Mesenchymal stem cell (in vitro differentiated cells and primary cell): ENCODE data around the gene TMEM236.
A peak's percentile ranks its signal among the peaks of the same experiment; 100 is the strongest.

Source experiments
- DNase-seq: peaks from one replicate; pipeline ENCODE4 v3.0.0-alpha.2; 2013
- H2AFZ ChIP-seq: one replicate; pipeline ENCODE4 v1.6.1; 2013; ENCODE audit warnings: low read depth, mild to moderate bottlenecking, control low read depth, inconsistent platforms, low read length, moderate library complexity
- H2AK5ac ChIP-seq: 2 replicates; pipeline ENCODE4 v1.6.1; 2013; ENCODE audit warnings: low read length, moderate library complexity, mild to moderate bottlenecking, inconsistent platforms; ENCODE audit not compliant: severe bottlenecking
- H2BK120ac ChIP-seq: one replicate; pipeline ENCODE4 v1.6.1; 2013; ENCODE audit warnings: low read depth, mild to moderate bottlenecking, inconsistent platforms, low read length, moderate library complexity
- H2BK12ac ChIP-seq, 2 experiments: one replicate each; pipeline ENCODE4 v1.6.1; 2013; ENCODE audit warnings: inconsistent platforms in 2 of 2, low read length in 2 of 2, mild to moderate bottlenecking in 2 of 2, moderate library complexity in 2 of 2, control low read depth in 1 of 2
- H2BK15ac ChIP-seq: one replicate; pipeline ENCODE4 v1.6.1; 2013; ENCODE audit warnings: mild to moderate bottlenecking, low read depth, inconsistent platforms; ENCODE audit not compliant: poor library complexity, severe bottlenecking
- H2BK5ac ChIP-seq: 2 replicates; pipeline ENCODE4 v1.6.1; 2013; ENCODE audit warnings: low read depth, mild to moderate bottlenecking, low read length, control low read depth, inconsistent platforms; ENCODE audit not compliant: poor library complexity, severe bottlenecking
- H3K14ac ChIP-seq, 2 experiments: one replicate each; pipeline ENCODE4 v1.6.1; 2013; ENCODE audit warnings: inconsistent platforms in 2 of 2, low read length in 2 of 2, control low read depth in 1 of 2, mild to moderate bottlenecking in 1 of 2, moderate library complexity in 1 of 2
- H3K18ac ChIP-seq, 2 experiments: one replicate each; pipeline ENCODE4 v1.6.1; 2013; ENCODE audit warnings: inconsistent platforms in 2 of 2, low read length in 2 of 2, control low read depth in 1 of 2, low read depth in 1 of 2, mild to moderate bottlenecking in 1 of 2
- H3K23ac ChIP-seq, 2 experiments: one replicate each; pipeline ENCODE4 v1.6.1; 2013; ENCODE audit warnings: inconsistent platforms in 2 of 2, low read length in 2 of 2, mild to moderate bottlenecking in 2 of 2, moderate library complexity in 2 of 2, control low read depth in 1 of 2
- H3K27ac ChIP-seq: 2 replicates; pipeline ENCODE4 v1.5.1; 2013; ENCODE audit warnings: mild to moderate bottlenecking, moderate library complexity, low read length, control low read depth, inconsistent platforms; ENCODE audit not compliant: poor library complexity, severe bottlenecking
- H3K27me3 ChIP-seq, 2 experiments: 2 replicates each; pipeline versions ENCODE4 v1.6.1 to v1.7.0; 2013; ENCODE audit warnings: low read length in 2 of 2, mild to moderate bottlenecking in 2 of 2, moderate library complexity in 2 of 2, control low read depth in 1 of 2, inconsistent platforms in 1 of 2; ENCODE audit not compliant: control insufficient read depth in 1 of 2, insufficient read depth in 1 of 2
- H3K36me3 ChIP-seq, 2 experiments: 2 replicates each; pipeline versions ENCODE4 v1.6.1 to v1.7.0; 2013; ENCODE audit warnings: low read length in 2 of 2, control low read depth in 1 of 2, inconsistent platforms in 1 of 2, low read depth in 1 of 2, mild to moderate bottlenecking in 1 of 2; ENCODE audit not compliant: insufficient read depth in 2 of 2, control insufficient read depth in 1 of 2
- H3K4ac ChIP-seq, 2 experiments: one replicate each; pipeline ENCODE4 v1.6.1; 2013; ENCODE audit warnings: inconsistent platforms in 2 of 2, low read length in 2 of 2, mild to moderate bottlenecking in 2 of 2, moderate library complexity in 2 of 2, control low read depth in 1 of 2, low read depth in 1 of 2
- H3K4me1 ChIP-seq: 2 replicates; pipeline ENCODE4 v1.6.1; 2013; ENCODE audit warnings: low read depth, low read length, control low read depth; ENCODE audit not compliant: control insufficient read depth, insufficient read depth
- H3K4me2 ChIP-seq: 2 replicates; pipeline ENCODE4 v1.6.1; 2013; ENCODE audit warnings: low read length, mild to moderate bottlenecking, inconsistent platforms; ENCODE audit not compliant: poor library complexity, severe bottlenecking
- H3K4me3 ChIP-seq, 2 experiments: 2 replicates each; pipeline versions ENCODE4 v1.5.1 to v1.7.0; 2013; ENCODE audit warnings: low read length in 2 of 2, mild to moderate bottlenecking in 2 of 2, control low read depth in 1 of 2, low read depth in 1 of 2; ENCODE audit not compliant: insufficient read depth in 1 of 2
- H3K79me1 ChIP-seq: replicated peaks from 2 replicates; pipeline ENCODE4 v1.6.1; 2013; ENCODE audit warnings: mild to moderate bottlenecking, control low read depth, low read length, inconsistent platforms; ENCODE audit not compliant: poor library complexity, severe bottlenecking
- H3K9ac ChIP-seq: 2 replicates; pipeline ENCODE4 v1.7.0; 2013; ENCODE audit warnings: mild to moderate bottlenecking, low read length, moderate library complexity
- H3K9me3 ChIP-seq: 2 replicates; pipeline ENCODE4 v1.7.0; 2013; ENCODE audit warnings: mild to moderate bottlenecking, low read length; ENCODE audit not compliant: control insufficient read depth
- H4K8ac ChIP-seq: one replicate; pipeline ENCODE4 v1.6.1; 2013; ENCODE audit warnings: inconsistent platforms, mild to moderate bottlenecking, low read length, moderate library complexity
- H4K91ac ChIP-seq: one replicate; pipeline ENCODE4 v1.6.1; 2013; ENCODE audit warnings: mild to moderate bottlenecking, low read length, inconsistent platforms
- WGBS: methylation state at CpG from one replicate; pipeline ENCODE4 v1.1.7; 2013; ENCODE audit warnings: mixed read lengths; 5-methylcytosine and 5-hydroxymethylcytosine counted together

TMEM236 gene

DNA sequence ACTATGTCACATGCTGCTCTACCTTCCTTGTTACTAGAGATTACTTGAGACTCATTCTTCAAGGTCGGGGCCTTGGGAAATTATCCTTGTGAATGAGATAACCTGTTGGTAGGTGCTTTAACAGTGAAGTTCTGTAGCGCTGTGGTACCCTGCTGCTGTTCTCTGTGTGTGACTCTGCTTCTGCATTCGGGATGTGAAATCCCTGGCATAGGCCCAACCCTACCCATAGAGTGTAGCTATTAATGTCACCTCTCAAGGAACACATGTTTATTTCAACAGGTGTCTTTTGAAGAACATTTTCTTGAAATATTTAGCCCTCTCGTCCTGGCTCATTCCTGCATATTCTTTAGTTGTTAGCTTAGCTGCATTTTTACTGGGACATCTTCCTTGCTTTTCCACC, 41.8 kb upstream of the TMEM236 start:
- Histone ChIP-seq H3K9me3 (no peaks in the 10 kb centered on the region), H3K14ac (no peak overlapping the region), H3K4ac (no peak overlapping the region), H2BK12ac (no peak overlapping the region), H2BK120ac (no peak overlapping the region), H3K36me3 (peaks cover 16 to 90% of the 10 kb centered on the region in 2 experiments), H4K8ac (no peak overlapping the region), H3K9ac (no peak overlapping the region), H3K4me1 (peaks cover 5% of the 10 kb centered on the region), H2BK5ac (no peak overlapping the region), H4K91ac (no peak overlapping the region), H3K18ac (no peak overlapping the region), H3K79me1 (peaks cover 21% of the 10 kb centered on the region), H2BK15ac (no peak overlapping the region), H2AK5ac (no peak overlapping the region), H3K23ac (no peak overlapping the region), H3K27me3 (no peaks in the 10 kb centered on the region), H2AFZ (no peak overlapping the region), H3K4me3 (no peak overlapping the region), H3K27ac (no peak overlapping the region), H3K4me2 (no peak overlapping the region)
- 98% methylated on average over 3 of the region's 4 CpGs for WGBS
- no peak for DNase-seq

- H3K4ac ChIP-seq: no peak overlapping the region
- DNase-seq: no peak
- no peak overlapping the region for H4K91ac ChIP-seq
- no peak overlapping the region for H3K27ac ChIP-seq
- peaks cover 21% of the 10 kb centered on the region for H3K79me1 ChIP-seq
- H2BK12ac ChIP-seq: no peak overlapping the region
- H2AK5ac ChIP-seq: no peak overlapping the region
- no peak overlapping the region for H3K18ac ChIP-seq
- no peak overlapping the region for H2BK5ac ChIP-seq
- no peak overlapping the region for H3K14ac ChIP-seq
- H2AFZ ChIP-seq: no peak overlapping the region
- 98% methylated on average over 3 of the region's 5 CpGs for WGBS
- H3K9me3 ChIP-seq: no peaks in the 10 kb centered on the region
- no peak overlapping the region for H2BK120ac ChIP-seq
- H3K36me3 ChIP-seq: peaks cover 16 to 94% of the 10 kb centered on the region in 2 experiments
- H3K4me1 ChIP-seq: peaks cover 5% of the 10 kb centered on the region
- H3K27me3 ChIP-seq: no peaks in the 10 kb centered on the region
- no peak overlapping the region for H3K4me2 ChIP-seq
- no peak overlapping the region for H3K4me3 ChIP-seq
- no peak overlapping the region for H3K23ac ChIP-seq
- H4K8ac ChIP-seq: no peak overlapping the region
- H3K9ac ChIP-seq: no peak overlapping the region
- H2BK15ac ChIP-seq: no peak overlapping the region
These were observed 39.9 kb upstream of the TMEM236 start for GRCh38 chr10:17712053-17712452.

DNA sequence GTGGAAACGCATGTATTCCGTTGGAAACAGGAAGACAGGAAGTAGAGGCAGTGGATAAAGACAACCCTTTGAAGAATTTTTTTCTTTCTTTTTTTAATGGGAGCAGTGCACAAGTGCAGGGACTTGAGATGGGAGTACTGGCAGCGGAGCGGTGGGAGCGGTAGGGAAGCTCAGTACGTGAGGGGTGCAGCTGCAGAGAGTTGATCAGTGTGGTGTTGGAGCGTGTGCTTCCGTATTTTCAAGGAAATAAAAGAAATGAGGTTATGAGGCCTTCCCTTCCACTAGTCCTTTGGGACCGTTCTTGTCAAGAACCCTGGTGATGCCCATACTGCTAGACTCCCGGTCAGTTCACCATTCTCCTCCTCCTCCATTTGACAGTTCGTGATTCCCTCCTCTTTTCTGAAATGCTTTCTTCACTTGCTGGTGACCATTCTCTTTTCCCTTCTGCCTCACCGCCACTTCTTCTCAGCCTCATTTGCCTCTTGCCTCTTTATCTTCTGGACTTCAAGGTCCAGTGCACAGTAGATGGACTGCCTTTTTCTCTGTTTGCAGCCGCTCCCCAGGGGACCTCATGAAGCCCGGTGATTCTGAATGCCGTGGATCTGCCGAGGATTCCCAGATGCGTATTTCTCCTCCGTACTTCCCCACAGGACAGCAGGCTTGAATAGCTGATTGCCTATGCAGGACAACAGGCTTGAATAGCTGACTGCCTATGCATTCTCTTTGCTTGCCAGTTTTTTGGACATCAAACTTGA, 39.1 kb upstream of the TMEM236 start:
- WGBS: 78% methylated on average over 18 of the region's 18 CpGs
- Histone ChIP-seq H2BK12ac (no peak overlapping the region), H3K4ac (no peak overlapping the region), H3K9me3 (peaks cover 4% of the 10 kb centered on the region), H3K27me3 (no peaks in the 10 kb centered on the region), H3K18ac (no peak overlapping the region), H2BK15ac (no peak overlapping the region), H3K4me2 (peak overlapping the region; percentile 59), H3K36me3 (peaks cover 16 to 97% of the 10 kb centered on the region in 2 experiments), H4K91ac (no peak overlapping the region), H2BK5ac (no peak overlapping the region), H4K8ac (no peak overlapping the region), H3K4me3 (peak overlapping the region; percentile 23 to 31), H2BK120ac (no peak overlapping the region), H3K14ac (no peak overlapping the region), H3K4me1 (peaks cover 5% of the 10 kb centered on the region), H2AK5ac (no peak overlapping the region), H3K23ac (no peak overlapping the region), H3K27ac (peak overlapping the region; percentile 59), H3K9ac (no peak overlapping the region), H3K79me1 (peaks cover 18% of the 10 kb centered on the region), H2AFZ (no peak overlapping the region)
- DNase-seq: no peak

GRCh38 chr10:17713758-17714157, 38.2 kb upstream of the TMEM236 start:
- H4K8ac ChIP-seq: no peak overlapping the region
- H3K9ac ChIP-seq: no peak overlapping the region
- no peak overlapping the region for H2BK5ac ChIP-seq
- H3K27me3 ChIP-seq: no peaks in the 10 kb centered on the region
- no peak overlapping the region for H2AFZ ChIP-seq
- H3K79me1 ChIP-seq: peaks cover 16% of the 10 kb centered on the region
- no peak overlapping the region for H3K23ac ChIP-seq
- H4K91ac ChIP-seq: no peak overlapping the region
- H3K14ac ChIP-seq: no peak overlapping the region
- H2AK5ac ChIP-seq: peak overlapping the region; percentile 49
- no peak overlapping the region for H2BK12ac ChIP-seq
- H2BK15ac ChIP-seq: no peak overlapping the region
- H2BK120ac ChIP-seq: no peak overlapping the region
- WGBS: 98% methylated on average over 10 of the region's 10 CpGs
- no peak for DNase-seq
- H3K9me3 ChIP-seq: peaks cover 4% of the 10 kb centered on the region
- no peak overlapping the region for H3K4me3 ChIP-seq
- H3K27ac ChIP-seq: peak overlapping the region; percentile 11
- H3K18ac ChIP-seq: no peak overlapping the region
- H3K4me1 ChIP-seq: peaks cover 5% of the 10 kb centered on the region
- H3K36me3 ChIP-seq: peaks cover 13 to 89% of the 10 kb centered on the region in 2 experiments
- H3K4me2 ChIP-seq: peak overlapping the region; percentile 24
- H3K4ac ChIP-seq: no peak overlapping the region
